HG03280 (cell line): ENCODE measurements around the gene CORO2B.

Source experiments
- ATAC-seq: cut with Tn5 transposase; IDR thresholded peaks from one replicate; pipeline ENCODE4 v1.9.1; 2021; ENCODE audit warnings: mild to moderate bottlenecking, moderate library complexity; ENCODE audit not compliant: unreplicated experiment

The CORO2B gene, protein sequence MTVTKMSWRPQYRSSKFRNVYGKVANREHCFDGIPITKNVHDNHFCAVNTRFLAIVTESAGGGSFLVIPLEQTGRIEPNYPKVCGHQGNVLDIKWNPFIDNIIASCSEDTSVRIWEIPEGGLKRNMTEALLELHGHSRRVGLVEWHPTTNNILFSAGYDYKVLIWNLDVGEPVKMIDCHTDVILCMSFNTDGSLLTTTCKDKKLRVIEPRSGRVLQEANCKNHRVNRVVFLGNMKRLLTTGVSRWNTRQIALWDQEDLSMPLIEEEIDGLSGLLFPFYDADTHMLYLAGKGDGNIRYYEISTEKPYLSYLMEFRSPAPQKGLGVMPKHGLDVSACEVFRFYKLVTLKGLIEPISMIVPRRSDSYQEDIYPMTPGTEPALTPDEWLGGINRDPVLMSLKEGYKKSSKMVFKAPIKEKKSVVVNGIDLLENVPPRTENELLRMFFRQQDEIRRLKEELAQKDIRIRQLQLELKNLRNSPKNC

GRCh38 chr15:68578980-68579935 is at the start of gene CORO2B:
TSS of gene CORO2B (plus strand) at chr15:68578993. CDS start at chr15:68579263, 270 bp downstream.
- ATAC-seq: no peak

DNA sequence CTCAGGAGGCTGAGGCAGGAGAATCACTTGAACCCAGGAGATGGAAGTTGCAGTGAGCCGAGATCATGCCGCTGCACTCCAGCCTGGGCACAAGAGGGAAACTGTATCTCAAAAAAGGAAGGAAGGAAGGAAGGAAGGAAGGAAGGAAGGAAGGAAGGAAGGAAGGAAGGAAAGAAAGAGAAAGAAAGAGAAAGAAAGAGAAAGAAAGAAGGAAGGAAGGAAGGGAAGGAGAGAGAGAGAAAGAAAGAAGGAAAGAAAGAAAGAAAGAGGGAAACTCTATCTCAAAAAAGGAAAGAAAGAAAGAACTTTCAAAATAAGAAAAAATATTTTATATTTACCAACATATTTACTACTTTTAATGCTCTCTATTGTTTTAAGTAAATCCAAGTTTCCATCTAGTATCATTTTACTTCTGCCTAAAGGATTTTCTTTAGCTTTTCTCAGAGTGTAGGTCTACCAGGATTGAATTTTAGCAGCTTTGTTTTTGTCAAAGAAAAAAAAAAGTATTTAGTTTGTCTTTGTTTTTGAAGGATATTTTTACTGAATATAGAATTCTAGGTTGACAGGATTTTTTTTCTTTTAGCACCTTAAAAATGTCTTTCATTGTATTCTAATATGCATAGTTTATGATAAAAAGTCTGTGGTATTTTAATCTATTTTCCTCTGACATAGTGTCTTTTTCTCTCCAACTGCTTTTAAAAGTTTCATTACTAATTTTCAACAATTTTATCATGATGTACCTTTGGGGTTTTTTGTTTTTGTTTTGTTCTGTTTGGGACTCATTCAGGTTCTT is 47.2 kb upstream of the CORO2B start:
- no peak for ATAC-seq

DNA sequence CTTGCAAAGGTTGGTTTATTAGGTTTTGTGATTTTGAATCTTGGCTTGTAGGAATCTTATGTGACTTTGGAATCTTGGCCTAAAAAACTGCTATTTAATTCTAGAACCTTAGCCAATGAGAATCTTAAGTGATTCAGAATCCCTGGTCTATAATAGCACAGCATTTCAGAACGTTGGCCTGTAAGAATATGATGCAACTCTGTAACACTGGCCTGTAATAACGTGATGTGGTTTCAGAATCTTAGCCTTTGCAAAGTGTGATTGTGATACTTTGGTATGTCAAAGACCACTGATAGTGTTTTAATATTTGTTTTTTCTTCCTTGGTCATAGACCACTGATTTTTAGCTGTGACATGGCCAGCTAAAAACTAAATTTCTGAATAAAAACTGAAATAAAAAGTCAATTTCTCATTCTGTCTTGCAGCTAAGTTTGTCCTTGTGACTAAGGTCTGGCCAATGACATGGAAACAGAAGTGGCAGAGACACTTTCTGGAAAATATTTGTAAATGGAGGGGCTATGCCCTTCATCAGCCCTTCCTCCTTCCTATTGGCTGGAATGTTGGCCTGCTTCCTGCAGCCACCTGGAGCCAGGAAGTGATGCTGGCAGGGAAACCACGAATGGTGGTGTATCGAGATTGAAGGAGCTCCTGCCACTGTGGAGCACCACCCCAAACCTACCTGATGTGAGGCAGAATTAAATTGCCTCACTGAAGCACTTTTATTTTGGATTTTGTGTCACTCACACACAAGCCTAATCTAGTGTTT is 42.3 kb upstream of the CORO2B start:
- ATAC-seq: no peak

GRCh38 chr15:68537097-68537496 is 41.7 kb upstream of the CORO2B start:
- ATAC-seq: no peak

DNA sequence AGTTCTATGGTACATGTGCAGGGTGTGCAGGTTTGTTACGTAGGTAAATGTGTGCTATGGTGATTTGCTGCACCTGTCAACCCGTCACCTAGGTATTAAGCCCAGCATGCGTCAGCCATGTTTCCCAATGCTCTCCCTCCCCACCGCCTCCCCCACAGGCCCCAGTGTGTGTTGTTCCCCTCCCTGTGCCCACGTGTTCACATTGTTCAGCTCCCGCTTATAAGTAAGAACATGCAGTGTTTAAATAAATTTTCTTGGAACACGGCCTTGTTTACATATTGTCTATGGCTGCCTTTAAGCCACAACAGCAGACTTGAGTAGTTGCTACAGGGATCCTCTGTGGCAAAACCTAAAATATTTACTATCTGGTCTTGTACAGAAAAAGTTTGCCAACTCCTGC is 41.3 kb upstream of the CORO2B start:
- ATAC-seq: no peak

- no peak for ATAC-seq
These were observed 40.5 kb upstream of the CORO2B start for GRCh38 chr15:68538311-68538710.

GRCh38 chr15:68541743-68542142 is 37.0 kb upstream of the CORO2B start:
- ATAC-seq: no peak

DNA sequence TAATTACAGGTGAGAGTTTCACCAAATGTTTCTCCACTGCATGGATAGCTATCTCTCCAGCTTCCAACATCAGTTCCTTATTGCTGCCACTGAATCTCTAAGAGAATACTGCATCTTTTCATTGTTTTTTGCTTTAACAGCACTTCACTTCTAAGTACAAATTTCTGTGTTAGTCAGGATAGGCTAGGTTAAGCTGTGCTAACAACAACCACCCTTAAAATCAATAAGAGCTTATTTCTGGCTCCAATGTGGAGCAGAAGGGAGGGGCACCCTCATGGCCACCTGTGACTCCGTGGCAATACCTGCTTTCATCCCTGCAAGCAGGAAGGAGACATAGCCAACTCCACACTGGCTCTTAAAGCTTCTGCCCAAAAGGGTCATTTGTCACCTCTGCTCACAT is 36.4 kb upstream of the CORO2B start:
- ATAC-seq: no peak

- ATAC-seq: no peak
These were observed 36.0 kb upstream of the CORO2B start for GRCh38 chr15:68542771-68543164.

- no peak for ATAC-seq
These were observed 35.4 kb upstream of the CORO2B start for GRCh38 chr15:68543165-68544008.

DNA sequence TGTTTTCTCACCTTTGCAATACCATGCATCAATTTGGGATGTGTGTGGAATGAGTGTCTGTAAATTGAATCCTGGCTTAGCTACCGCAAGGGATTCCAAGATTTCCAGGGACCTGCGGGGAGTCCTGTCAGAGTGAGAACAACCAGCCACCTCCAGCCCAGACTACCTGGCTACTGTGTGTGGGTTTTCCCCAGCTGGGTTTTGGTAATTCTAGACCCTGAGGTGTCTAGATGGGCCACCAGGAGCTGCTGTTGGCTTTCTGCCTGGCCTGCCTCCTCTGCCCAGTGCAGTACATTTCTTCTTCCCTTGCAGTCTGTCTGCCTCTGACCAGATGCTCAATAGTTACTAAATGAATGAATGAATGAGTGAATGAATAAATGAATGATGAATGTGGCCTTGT is 32.5 kb upstream of the CORO2B start:
- no peak for ATAC-seq

- no peak for ATAC-seq
These were observed 30.4 kb upstream of the CORO2B start for GRCh38 chr15:68548364-68548763.

DNA sequence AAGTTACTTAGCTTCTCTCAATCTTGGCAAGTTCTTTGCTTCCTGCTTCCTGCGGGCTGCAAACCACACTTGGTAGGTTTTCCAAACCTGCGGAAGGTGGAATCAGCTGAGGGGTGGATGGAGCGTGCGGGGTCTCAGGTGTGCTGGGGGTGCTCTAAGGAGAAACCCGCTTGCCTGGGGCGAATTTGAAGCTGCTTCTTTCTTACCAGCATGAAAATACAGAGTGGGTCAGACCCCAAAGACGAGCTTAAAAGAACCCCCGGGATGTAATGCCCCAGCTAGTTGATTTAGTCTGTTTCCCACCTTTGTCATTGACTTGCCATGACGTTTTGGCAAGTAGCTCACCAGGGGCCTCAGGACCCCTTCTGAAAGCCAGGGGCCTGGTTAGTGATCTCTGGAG is 28.8 kb upstream of the CORO2B start:
- ATAC-seq: no peak

- ATAC-seq: no peak
These were observed 28.1 kb upstream of the CORO2B start for GRCh38 chr15:68550498-68551295.

GRCh38 chr15:68551296-68551635 is 27.5 kb upstream of the CORO2B start:
- ATAC-seq: no peak

DNA sequence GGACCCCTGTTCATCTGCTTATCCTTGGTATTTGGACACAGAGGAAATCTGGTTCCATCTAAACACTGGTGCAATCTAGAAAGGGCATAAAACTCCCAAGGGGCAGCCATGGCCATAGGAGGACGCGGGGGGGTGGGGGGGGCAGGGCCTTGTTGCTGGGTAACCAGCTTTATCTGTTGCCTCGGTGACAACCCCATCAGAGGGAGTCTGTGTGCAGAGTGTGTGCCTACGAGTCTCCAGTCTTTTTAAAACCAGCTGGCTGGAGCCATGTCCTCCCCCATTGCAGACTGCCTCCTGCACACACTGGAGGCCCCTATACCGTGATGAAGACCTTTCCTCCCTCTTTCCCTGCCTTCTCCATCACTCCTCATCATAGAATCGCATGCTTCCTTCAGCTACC is 26.4 kb upstream of the CORO2B start:
- ATAC-seq: no peak

DNA sequence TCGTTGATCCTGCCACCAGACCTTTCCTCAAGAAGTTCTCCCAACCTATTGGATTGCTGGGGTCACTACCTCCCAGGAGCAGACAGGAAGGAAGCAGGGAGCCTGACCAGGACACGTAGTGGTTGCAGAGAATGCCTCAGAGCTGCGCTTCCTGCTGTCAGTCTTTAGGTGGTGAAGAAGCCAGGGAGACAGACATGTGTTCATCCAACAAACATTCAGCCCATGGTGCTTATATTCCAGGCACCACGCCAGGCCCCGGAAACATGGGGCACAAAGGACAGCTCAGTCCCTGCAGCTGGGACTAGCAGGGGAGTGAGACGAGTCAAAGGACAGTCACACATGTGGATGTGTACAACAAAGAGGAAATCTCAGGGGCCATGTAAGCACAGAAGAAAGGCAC is 26.0 kb upstream of the CORO2B start:
- no peak for ATAC-seq

DNA sequence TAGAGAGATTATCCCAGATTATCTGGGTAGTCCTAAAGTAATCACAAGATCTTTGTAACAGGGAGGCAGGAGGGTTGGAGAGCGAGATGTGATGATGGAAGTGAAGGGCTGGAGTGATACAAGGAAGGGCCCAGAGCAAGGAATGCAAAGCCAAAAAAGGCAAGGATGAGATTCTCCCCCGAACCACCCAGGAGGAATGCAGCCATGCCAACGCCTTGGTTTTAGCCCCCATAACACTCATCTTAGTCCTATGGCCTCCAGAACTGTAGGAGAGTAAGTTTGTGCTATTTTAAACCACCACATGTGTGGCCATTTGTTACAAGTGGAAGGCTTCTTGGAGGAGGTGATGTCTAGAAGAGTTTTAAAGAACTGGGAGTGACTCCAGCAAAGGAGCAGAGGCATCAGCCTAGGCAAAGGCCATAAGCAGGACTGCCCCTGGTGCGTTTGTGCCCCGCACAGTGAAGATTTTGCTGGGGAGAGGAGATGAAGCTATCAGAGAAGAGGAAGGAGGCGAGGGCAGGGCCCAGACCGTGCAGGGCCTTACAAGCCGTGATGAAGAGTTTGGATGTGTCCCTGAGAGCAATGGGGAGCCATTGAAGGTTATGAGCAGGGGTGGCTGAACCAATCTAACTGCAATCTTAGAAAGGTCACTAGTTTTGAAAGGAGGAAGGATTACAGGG is 25.3 kb upstream of the CORO2B start:
- ATAC-seq: no peak
